ENCODE measurements around the gene ACP4.

DNA sequence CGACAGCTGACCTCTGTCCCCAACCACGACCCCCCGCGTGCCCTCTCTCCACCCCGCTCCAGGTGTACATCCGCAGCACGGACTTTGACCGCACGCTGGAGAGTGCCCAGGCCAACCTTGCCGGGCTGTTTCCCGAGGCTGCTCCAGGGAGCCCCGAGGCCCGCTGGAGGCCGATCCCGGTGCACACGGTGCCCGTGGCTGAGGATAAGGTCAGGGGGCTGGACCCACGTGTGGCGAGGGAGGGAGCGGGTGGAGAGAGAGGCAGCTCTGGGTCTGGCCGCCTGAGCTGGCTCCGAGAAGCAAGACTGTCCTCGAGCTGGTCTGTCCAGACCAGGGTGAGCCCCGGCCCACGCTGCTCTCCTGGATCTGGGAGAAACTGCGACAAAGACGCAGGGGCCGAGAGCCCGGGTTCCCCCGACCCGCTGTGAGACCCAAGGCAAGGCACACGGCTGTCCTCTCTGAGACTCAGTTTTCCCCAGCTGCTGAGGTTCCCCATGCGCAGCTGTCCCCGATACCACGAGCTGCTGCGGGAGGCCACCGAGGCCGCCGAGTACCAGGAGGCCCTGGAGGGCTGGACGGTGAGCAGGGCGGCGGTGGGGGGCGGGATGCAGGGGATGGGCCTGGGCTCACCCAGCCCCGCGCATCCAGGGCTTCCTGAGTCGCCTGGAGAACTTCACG, 1.5 kb downstream of the ACP4 start:
- TF ChIP-seq EZH2phosphoT487 (IDR thresholded peaks at IDR 0.05; ENCODE audit: insufficient read depth, low read depth) = no peak
- TF ChIP-seq EZH2 (IDR thresholded peaks at IDR 0.05; ENCODE audit: insufficient read depth, poor library complexity, severe bottlenecking) = no peak
